H1 (cell line): ENCODE results near the gene PPIF. TPM values are rescaled to one million over a fixed set of nuclear protein-coding genes. Genes with fewer than 3 reads are reported as not detected.

ENCODE experiments used
- CBX8 ChIP-seq: fragments of 300-800, 300-1000 bp; sonication (generic); IDR thresholded peaks from 2 replicates; pipeline ENCODE4 v1.7.1; 2016; ENCODE audit warnings: low read depth, low read length, borderline replicate concordance
- CTCF ChIP-seq, 3 experiments: IDR thresholded peaks; 1 replicate in 2 of 3; 2 replicates in 1 of 3; pipeline versions ENCODE4 v1.5.1 to v1.6.1; 2011; ENCODE audit warnings: low read length in 3 of 3, mild to moderate bottlenecking in 3 of 3, inconsistent platforms in 2 of 3, low read depth in 1 of 3, moderate library complexity in 1 of 3; ENCODE audit not compliant: insufficient read depth in 1 of 3; ENCODE audit errors: control extremely low read depth in 1 of 3
- HDAC6 ChIP-seq: IDR thresholded peaks from one replicate; pipeline ENCODE4 v1.7.1; 2012; ENCODE audit warnings: low read depth, mild to moderate bottlenecking, inconsistent platforms, low read length, moderate library complexity
- KDM4A ChIP-seq: IDR thresholded peaks from one replicate; pipeline ENCODE4 v1.7.1; 2012; ENCODE audit warnings: low read depth, mild to moderate bottlenecking, moderate library complexity, low read length, inconsistent platforms; ENCODE audit not compliant: severe bottlenecking
- NRF1 ChIP-seq: IDR thresholded peaks from 2 replicates; pipeline ENCODE4 v1.6.1; 2011; ENCODE audit warnings: mild to moderate bottlenecking, low read depth, low read length, improper control_type of control experiment
- POLR2AphosphoS5 ChIP-seq: IDR thresholded peaks from 2 replicates; pipeline ENCODE4 v1.6.1; 2011; ENCODE audit warnings: low read depth, low read length
- POU5F1 ChIP-seq: IDR thresholded peaks from 2 replicates; pipeline ENCODE4 v1.6.1; 2011; ENCODE audit warnings: low read depth, mild to moderate bottlenecking, low read length, moderate library complexity
- TCF12 ChIP-seq: IDR thresholded peaks from 2 replicates; pipeline ENCODE4 v1.6.1; 2011; ENCODE audit warnings: low read depth, mild to moderate bottlenecking, low read length
- polyA plus RNA-seq, 7 experiments: library from polyadenylated mRNA; depleted of rRNA in 3 of 7; stranded (reverse) in 5 of 7; unstranded in 2 of 7; fragments of >200 nt in 5 of 7; fragments of 200-250 nt in 2 of 7; gene quantifications; 1 replicate in 5 of 7; 2 replicates in 1 of 7; 4 replicates in 1 of 7; pipeline versions ENCODE4 v1.2.1 to v1.2.3, GENCODE V29; 2011 to 2013; ENCODE audit warnings: missing spikeins in 2 of 7, mixed read lengths in 2 of 7
- total RNA-seq: library from RNA; stranded (reverse); fragmentation: NEBNext Ultra II Directional; extraction: Animal tissue kit (Norgen Biotek cat#: 25700); gene quantifications from 2 replicates; pipeline ENCODE4 v1.2.1, GENCODE V29; 2021

Gene PPIF
- total and polyA plus RNA-seq, 2 of the 8 experiments (the other 6 are each of a cell fraction or from before 2014, with no cell fraction given) = 70.2 to 77.6 TPM

GRCh38 chr10:79351332-79351731, 4.1 kb downstream of the PPIF start (continued):
- TF ChIP-seq KDM4A (no peak), POLR2AphosphoS5 (no peak), TCF12 (no peak), POU5F1 (no peak), NRF1 (no peak), HDAC6 (no peak), CBX8 (no peak), CTCF (IDR thresholded peaks at IDR 0.05; ENCODE audit: control extremely low read depth in 1 of 3, insufficient read depth in 1 of 3, low read depth in 1 of 3, low read length in 3 of 3) (no peak)
